Measurements from ENCODE around the gene ANXA6.

DNA sequence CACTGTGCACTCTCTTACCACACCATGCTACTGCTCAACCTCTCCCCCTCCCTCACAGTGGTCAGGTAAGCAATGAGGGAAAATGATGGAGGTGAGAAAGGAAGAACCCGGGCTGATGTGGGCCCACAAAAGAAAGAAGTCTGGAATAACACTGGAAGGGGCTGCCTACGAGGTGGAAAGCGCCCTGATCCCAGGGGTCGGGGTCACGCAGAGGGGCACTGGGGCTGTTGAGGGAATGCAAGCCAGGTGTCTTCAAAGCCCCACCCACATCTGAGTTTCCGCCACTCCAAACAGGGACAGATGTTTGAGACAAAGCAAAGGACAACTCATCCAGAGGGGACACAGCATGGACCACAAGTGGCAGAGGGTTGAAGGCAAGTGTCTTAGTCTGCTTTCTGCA is 81.0 kb downstream of the ANXA6 start:
- TF ChIP-seq, protein P1, sequence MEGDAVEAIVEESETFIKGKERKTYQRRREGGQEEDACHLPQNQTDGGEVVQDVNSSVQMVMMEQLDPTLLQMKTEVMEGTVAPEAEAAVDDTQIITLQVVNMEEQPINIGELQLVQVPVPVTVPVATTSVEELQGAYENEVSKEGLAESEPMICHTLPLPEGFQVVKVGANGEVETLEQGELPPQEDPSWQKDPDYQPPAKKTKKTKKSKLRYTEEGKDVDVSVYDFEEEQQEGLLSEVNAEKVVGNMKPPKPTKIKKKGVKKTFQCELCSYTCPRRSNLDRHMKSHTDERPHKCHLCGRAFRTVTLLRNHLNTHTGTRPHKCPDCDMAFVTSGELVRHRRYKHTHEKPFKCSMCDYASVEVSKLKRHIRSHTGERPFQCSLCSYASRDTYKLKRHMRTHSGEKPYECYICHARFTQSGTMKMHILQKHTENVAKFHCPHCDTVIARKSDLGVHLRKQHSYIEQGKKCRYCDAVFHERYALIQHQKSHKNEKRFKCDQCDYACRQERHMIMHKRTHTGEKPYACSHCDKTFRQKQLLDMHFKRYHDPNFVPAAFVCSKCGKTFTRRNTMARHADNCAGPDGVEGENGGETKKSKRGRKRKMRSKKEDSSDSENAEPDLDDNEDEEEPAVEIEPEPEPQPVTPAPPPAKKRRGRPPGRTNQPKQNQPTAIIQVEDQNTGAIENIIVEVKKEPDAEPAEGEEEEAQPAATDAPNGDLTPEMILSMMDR (IDR thresholded peaks at IDR 0.05; ENCODE audit: borderline replicate concordance, extremely low read depth, low read length, poor library complexity, severe bottlenecking) = no peak
- no peak for TF ChIP-seq EZH2 (IDR thresholded peaks at IDR 0.05; ENCODE audit: borderline replicate concordance, low read depth, low read length, severe bottlenecking)
